PC-9 (cell line): ENCODE data around the gene EPHB1. TPM values are rescaled to one million over a fixed set of nuclear protein-coding genes. Genes with fewer than 3 reads are reported as not detected.

Experiments
- BruUV-seq: library from RNA; stranded (reverse); fragments of 400-500 nt; replicated peaks from 2 replicates; lab custom pipeline; 2021; lab: Mats Ljungman, UMichigan
- CTCF ChIA-PET: fragments of 300-600 bp; sonication (Branson Sonifier 250); formaldehyde crosslinking; loops from one replicate; lab custom pipeline; 2022; ENCODE audit warnings: antibody characterized with exemption; lab: Charles Lee
- POLR2A ChIA-PET: fragments of 300-600 bp; sonication (Branson Sonifier 250); formaldehyde crosslinking; loops from one replicate; lab custom pipeline; 2022; ENCODE audit warnings: antibody characterized with exemption; ENCODE audit not compliant: unreplicated experiment; lab: Charles Lee
- DNase-seq, 2 experiments: peaks; one replicate each; pipeline versions ENCODE4 v3.0.0 to v3.0.0-alpha.2; 2015 to 2022; ENCODE audit warnings: mixed read lengths in 1 of 2
- H2AFZ ChIP-seq: fragments of 200-600 bp; sonication (generic); 2 replicates; pipeline ENCODE4 v1.8.1; 2017; ENCODE audit warnings: antibody characterized with exemption
- H3F3A ChIP-seq: fragments of 200-600 bp; sonication (generic); 2 replicates; pipeline ENCODE4 v1.8.1; 2017; ENCODE audit warnings: antibody characterized with exemption, mild to moderate bottlenecking, low read depth; ENCODE audit not compliant: insufficient read depth
- H3K27ac ChIP-seq: fragments of 200-600 bp; sonication (generic); 2 replicates; pipeline ENCODE4 v1.6.1; 2016; ENCODE audit warnings: mixed run types
- H3K27me3 ChIP-seq: fragments of 200-600 bp; sonication (generic); 2 replicates; pipeline ENCODE4 v1.6.1; 2016; ENCODE audit warnings: low read depth, mixed run types; ENCODE audit not compliant: insufficient read depth
- H3K36me3 ChIP-seq: fragments of 200-600 bp; sonication (generic); 2 replicates; pipeline ENCODE4 v1.6.1; 2016; ENCODE audit warnings: low read depth, mixed run types
- H3K4me1 ChIP-seq: fragments of 200-600 bp; sonication (generic); replicated peaks from 2 replicates; pipeline ENCODE4 v1.6.1; 2016; ENCODE audit warnings: mixed run types; ENCODE audit not compliant: insufficient read depth
- H3K4me2 ChIP-seq: fragments of 200-600 bp; sonication (generic); 2 replicates; pipeline ENCODE4 v1.6.1; 2017; ENCODE audit warnings: mixed run types
- H3K4me3 ChIP-seq: fragments of 200-600 bp; sonication (generic); 2 replicates; pipeline ENCODE4 v1.6.1; 2016; ENCODE audit warnings: mixed run types
- H3K79me2 ChIP-seq: fragments of 200-600 bp; sonication (generic); 2 replicates; pipeline ENCODE4 v1.6.1; 2017; ENCODE audit warnings: low read depth, mixed run types
- H3K9me2 ChIP-seq: fragments of 200-600 bp; sonication (generic); 2 replicates; pipeline ENCODE4 v1.8.1; 2017; ENCODE audit warnings: mild to moderate bottlenecking; ENCODE audit not compliant: insufficient read depth
- H3K9me3 ChIP-seq: fragments of 200-600 bp; sonication (generic); 2 replicates; pipeline ENCODE4 v1.8.1; 2016; ENCODE audit warnings: low read depth; ENCODE audit not compliant: insufficient read depth
- H4K20me1 ChIP-seq: fragments of 200-600 bp; sonication (generic); 2 replicates; pipeline ENCODE4 v1.8.1; 2017; ENCODE audit not compliant: insufficient read depth
- EZH2 ChIP-seq: fragments of 200-600 bp; sonication (generic); IDR thresholded peaks from 2 replicates; pipeline ENCODE4 v1.8.0; 2017; ENCODE audit warnings: antibody characterized with exemption, low read depth
- intact Hi-C: fragments of 100-400 bp; cut with micrococcal nuclease; formaldehyde crosslinking; loops from one replicate; pipeline ENCODE4 v1.10.0; 2022; ENCODE audit not compliant: unreplicated experiment
- total RNA-seq: library from RNA; stranded (reverse); gene quantifications from 2 replicates; pipeline ENCODE4 v1.2.3, GENCODE V29; 2021
- TF ChIP-seq, protein P1 (sequence below): fragments of 200-600 bp; sonication (generic); conservative IDR thresholded peaks from 2 replicates; pipeline ENCODE4 v1.6.1; 2017; ENCODE audit warnings: mixed run types, antibody characterized with exemption, mild to moderate bottlenecking, moderate library complexity

Gene EPHB1
- total RNA-seq, 1 experiment from 2014 or later: 0.15 TPM

DNA sequence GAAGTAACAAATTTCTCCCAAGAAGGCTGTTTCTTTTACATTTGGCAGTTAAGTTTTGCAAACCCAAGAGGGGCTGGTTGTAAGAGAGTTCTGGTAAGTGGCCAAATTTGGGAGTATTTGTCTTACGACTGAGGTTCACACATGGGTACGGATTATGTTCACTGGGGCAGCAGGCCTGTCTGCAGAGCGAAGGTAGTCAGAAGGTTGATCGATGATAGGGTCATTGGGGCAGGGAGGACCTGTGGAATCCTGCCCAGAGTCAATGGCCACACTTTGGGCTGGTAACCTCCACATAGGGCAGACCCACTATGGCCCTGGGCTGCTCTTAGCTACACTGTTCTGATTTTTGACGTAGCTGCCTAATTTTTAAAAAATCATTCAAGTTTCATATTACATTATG is 368.6 kb downstream of the EPHB1 start:
- Histone ChIP-seq H3K27ac (no peak overlapping the region), H3K9me3 (no peaks in the 10 kb centered on the region), H3F3A (no peaks in the 10 kb centered on the region), H3K4me1 (no peaks in the 10 kb centered on the region), H3K9me2 (no peaks in the 10 kb centered on the region), H3K4me3 (no peak overlapping the region), H3K36me3 (no peaks in the 10 kb centered on the region), H3K4me2 (no peak overlapping the region), H2AFZ (no peak overlapping the region), H4K20me1 (no peaks in the 10 kb centered on the region), H3K79me2 (no peaks in the 10 kb centered on the region), H3K27me3 (peaks cover 38% of the 10 kb centered on the region)
- intact Hi-C loops: no loop called here
- CTCF ChIA-PET: no interaction called here
- TF ChIP-seq, protein P1, sequence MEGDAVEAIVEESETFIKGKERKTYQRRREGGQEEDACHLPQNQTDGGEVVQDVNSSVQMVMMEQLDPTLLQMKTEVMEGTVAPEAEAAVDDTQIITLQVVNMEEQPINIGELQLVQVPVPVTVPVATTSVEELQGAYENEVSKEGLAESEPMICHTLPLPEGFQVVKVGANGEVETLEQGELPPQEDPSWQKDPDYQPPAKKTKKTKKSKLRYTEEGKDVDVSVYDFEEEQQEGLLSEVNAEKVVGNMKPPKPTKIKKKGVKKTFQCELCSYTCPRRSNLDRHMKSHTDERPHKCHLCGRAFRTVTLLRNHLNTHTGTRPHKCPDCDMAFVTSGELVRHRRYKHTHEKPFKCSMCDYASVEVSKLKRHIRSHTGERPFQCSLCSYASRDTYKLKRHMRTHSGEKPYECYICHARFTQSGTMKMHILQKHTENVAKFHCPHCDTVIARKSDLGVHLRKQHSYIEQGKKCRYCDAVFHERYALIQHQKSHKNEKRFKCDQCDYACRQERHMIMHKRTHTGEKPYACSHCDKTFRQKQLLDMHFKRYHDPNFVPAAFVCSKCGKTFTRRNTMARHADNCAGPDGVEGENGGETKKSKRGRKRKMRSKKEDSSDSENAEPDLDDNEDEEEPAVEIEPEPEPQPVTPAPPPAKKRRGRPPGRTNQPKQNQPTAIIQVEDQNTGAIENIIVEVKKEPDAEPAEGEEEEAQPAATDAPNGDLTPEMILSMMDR: no peak
- TF ChIP-seq EZH2: no peak
- POLR2A ChIA-PET: no interaction called here
- DNase-seq: no peak
- no TSS peak for BruUV-seq

DNA sequence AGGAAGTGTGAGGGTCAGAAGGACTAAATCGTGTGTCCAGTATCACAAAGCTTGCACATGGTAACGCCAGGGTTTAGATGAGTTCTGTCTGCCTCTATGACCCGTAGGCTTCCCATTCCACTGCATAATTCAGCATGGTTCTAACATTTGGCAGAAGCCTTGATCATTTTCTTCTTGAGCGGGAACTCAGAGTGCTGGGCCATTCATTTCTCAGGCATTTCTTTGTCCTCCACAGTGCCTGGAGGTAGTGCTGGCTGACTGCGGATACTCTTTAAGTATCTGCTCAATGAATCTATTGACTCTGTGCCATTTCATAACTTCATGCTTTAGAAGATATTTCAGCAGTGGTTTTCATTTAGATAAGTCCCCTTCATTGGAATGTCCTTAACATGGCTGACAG is 370.2 kb downstream of the EPHB1 start:
- POLR2A ChIA-PET: no interaction called here
- H2AFZ ChIP-seq: no peak overlapping the region
- H3K79me2 ChIP-seq: no peaks in the 10 kb centered on the region
- no peak for TF ChIP-seq EZH2
- TF ChIP-seq, protein P1: no peak
- no peaks in the 10 kb centered on the region for H4K20me1 ChIP-seq
- H3F3A ChIP-seq: no peaks in the 10 kb centered on the region
- CTCF ChIA-PET: no interaction called here
- intact Hi-C loops: no loop called here
- H3K4me3 ChIP-seq: no peak overlapping the region
- BruUV-seq: no TSS peak
- no peaks in the 10 kb centered on the region for H3K9me3 ChIP-seq
- no peaks in the 10 kb centered on the region for H3K9me2 ChIP-seq
- no peaks in the 10 kb centered on the region for H3K4me1 ChIP-seq
- H3K4me2 ChIP-seq: no peak overlapping the region
- no peak overlapping the region for H3K27ac ChIP-seq
- peaks cover 47% of the 10 kb centered on the region for H3K27me3 ChIP-seq
- DNase-seq: no peak
- no peaks in the 10 kb centered on the region for H3K36me3 ChIP-seq

DNA sequence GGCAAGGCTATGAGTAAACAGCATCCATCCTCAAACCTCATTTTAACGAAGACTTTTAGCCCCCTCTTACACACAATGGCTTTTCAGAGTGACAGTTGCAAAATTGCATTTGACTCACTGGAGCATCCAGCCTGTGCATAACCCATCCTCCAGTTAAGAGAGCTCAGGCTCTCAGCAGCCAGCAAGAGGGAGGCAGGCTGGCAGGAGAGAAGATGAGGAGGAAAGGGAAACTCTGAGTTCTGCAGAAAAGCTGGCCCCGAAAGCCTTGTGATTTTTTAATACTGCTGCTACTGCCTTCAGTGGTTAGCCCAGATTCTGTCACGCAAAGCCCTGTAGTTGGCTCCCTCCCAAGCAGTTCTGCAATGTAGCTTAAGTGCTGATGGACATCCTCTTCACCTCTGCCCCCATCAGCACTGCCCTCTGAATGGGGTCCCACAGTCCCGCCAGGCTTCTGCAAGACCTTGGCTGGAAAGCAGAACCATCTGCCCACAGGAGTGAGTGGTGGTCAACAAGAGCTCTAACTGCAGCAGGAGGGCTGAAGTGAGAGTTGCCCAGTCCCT is 371.3 kb downstream of the EPHB1 start:
- H3K79me2 ChIP-seq: no peaks in the 10 kb centered on the region
- no TSS peak for BruUV-seq
- H3K4me2 ChIP-seq: no peak overlapping the region
- DNase-seq: no peak
- no peaks in the 10 kb centered on the region for H3K9me3 ChIP-seq
- H2AFZ ChIP-seq: no peak overlapping the region
- no peak overlapping the region for H3K27ac ChIP-seq
- ChIA-PET POLR2A (no interaction called here), CTCF (no interaction called here)
- no peaks in the 10 kb centered on the region for H3K9me2 ChIP-seq
- no peaks in the 10 kb centered on the region for H4K20me1 ChIP-seq
- intact Hi-C loops: no loop called here
- H3K36me3 ChIP-seq: no peaks in the 10 kb centered on the region
- TF ChIP-seq, protein P1: no peak
- H3K27me3 ChIP-seq: peaks cover 48% of the 10 kb centered on the region
- H3F3A ChIP-seq: no peaks in the 10 kb centered on the region
- no peak overlapping the region for H3K4me3 ChIP-seq
- no peaks in the 10 kb centered on the region for H3K4me1 ChIP-seq
